CD4-positive, alpha-beta T cell (primary cell): Measurements from ENCODE around the gene IFNAR1. TPM values are rescaled to one million over a fixed set of nuclear protein-coding genes. Genes with fewer than 3 reads are reported as not detected.

Experiments used
- ATAC-seq: fragments of 200-7000 bp; cut with Tn5 transposase; one replicate; pipeline ENCODE4 v1.10.0; 2022; ENCODE audit warnings: mild to moderate bottlenecking; ENCODE audit not compliant: poor library complexity
- CTCF ChIA-PET: fragments of 350-600 bp; sonication (Branson Sonifier 250); formaldehyde crosslinking; loops from one replicate; lab custom pipeline; 2021; ENCODE audit warnings: antibody characterized with exemption, inconsistent platforms; lab: Charles Lee
- POLR2A ChIA-PET: fragments of 350-600 bp; sonication (Branson Sonifier 250); formaldehyde crosslinking; loops from one replicate; lab custom pipeline; 2021; ENCODE audit warnings: antibody characterized with exemption, inconsistent platforms; lab: Charles Lee
- DNase-seq, 14 experiments: peaks; one replicate each; pipeline ENCODE4 v3.0.0-alpha.2; 2013 to 2020; ENCODE audit warnings: mixed read lengths in 2 of 14
- H3K27ac ChIP-seq, 2 donors: one replicate each; pipeline versions ENCODE4 v1.5.1 to v1.7.0; 2013; ENCODE audit warnings: low read length in 2 of 2, low read depth in 1 of 2, mild to moderate bottlenecking in 1 of 2
- H3K27me3 ChIP-seq, 2 experiments: 1 replicate in 1 of 2; 2 replicates in 1 of 2; pipeline versions ENCODE4 v1.6.1 to v1.7.0; 2013; ENCODE audit warnings: low read length in 2 of 2, control low read depth in 1 of 2, mild to moderate bottlenecking in 1 of 2, moderate library complexity in 1 of 2; ENCODE audit not compliant: insufficient read depth in 2 of 2, control insufficient read depth in 1 of 2
- H3K36me3 ChIP-seq: one replicate; pipeline ENCODE4 v1.6.1; 2013; ENCODE audit warnings: low read length, control low read depth; ENCODE audit not compliant: insufficient read depth
- H3K4me1 ChIP-seq: one replicate; pipeline ENCODE4 v1.6.1; 2013; ENCODE audit warnings: low read length, control low read depth; ENCODE audit not compliant: insufficient read depth
- H3K4me3 ChIP-seq: one replicate; pipeline ENCODE4 v1.5.1; 2013; ENCODE audit warnings: mild to moderate bottlenecking, low read length, moderate library complexity
- H3K9me3 ChIP-seq, 2 experiments: 1 replicate in 1 of 2; 2 replicates in 1 of 2; pipeline versions ENCODE4 v1.6.1 to v1.7.0; 2013; ENCODE audit warnings: low read length in 2 of 2, mild to moderate bottlenecking in 2 of 2, control low read depth in 1 of 2, moderate library complexity in 1 of 2; ENCODE audit not compliant: control insufficient read depth in 1 of 2, insufficient read depth in 1 of 2
- H3K27ac Mint-ChIP-seq: one replicate; pipeline ENCODE4 v1.8.0; 2020; ENCODE audit warnings: mixed read lengths
- H3K27me3 Mint-ChIP-seq: one replicate; pipeline ENCODE4 v1.8.0; 2021; ENCODE audit warnings: mixed read lengths
- H3K36me3 Mint-ChIP-seq: one replicate; pipeline ENCODE4 v1.8.0; 2021; ENCODE audit warnings: low read depth, mixed read lengths
- H3K4me1 Mint-ChIP-seq: one replicate; pipeline ENCODE4 v1.8.0; 2021; ENCODE audit warnings: low read depth, mixed read lengths
- H3K4me3 Mint-ChIP-seq: one replicate; pipeline ENCODE4 v1.8.0; 2020; ENCODE audit warnings: mild to moderate bottlenecking, mixed read lengths
- H3K9me3 Mint-ChIP-seq: one replicate; pipeline ENCODE4 v1.8.0; 2020; ENCODE audit warnings: mixed read lengths
- intact Hi-C, 2 experiments: fragments of 100-400 bp; cut with DNase I in 1 of 2; cut with micrococcal nuclease in 1 of 2; formaldehyde crosslinking; loops; one replicate each; pipeline versions ENCODE4 v1.15.1 to v1.9.0; 2023 to 2025; cut with DNase I, micrococcal nuclease
- total RNA-seq, 174 experiments: library from RNA in 2 of 174; stranded (reverse) in 2 of 174; gene quantifications; one replicate each; pipeline ENCODE4 v1.2.3 and lab custom pipeline; 2021 to 2026
- TF ChIP-seq, protein P1 (sequence below): fragments of 200-600 bp; IDR thresholded peaks from one replicate; pipeline ENCODE4 v1.8.0; 2022; ENCODE audit warnings: antibody characterized with exemption, mild to moderate bottlenecking

IFNAR1 gene
- total RNA-seq, 2 experiments from 2014 or later, result 20.4 to 26.8 TPM

DNA sequence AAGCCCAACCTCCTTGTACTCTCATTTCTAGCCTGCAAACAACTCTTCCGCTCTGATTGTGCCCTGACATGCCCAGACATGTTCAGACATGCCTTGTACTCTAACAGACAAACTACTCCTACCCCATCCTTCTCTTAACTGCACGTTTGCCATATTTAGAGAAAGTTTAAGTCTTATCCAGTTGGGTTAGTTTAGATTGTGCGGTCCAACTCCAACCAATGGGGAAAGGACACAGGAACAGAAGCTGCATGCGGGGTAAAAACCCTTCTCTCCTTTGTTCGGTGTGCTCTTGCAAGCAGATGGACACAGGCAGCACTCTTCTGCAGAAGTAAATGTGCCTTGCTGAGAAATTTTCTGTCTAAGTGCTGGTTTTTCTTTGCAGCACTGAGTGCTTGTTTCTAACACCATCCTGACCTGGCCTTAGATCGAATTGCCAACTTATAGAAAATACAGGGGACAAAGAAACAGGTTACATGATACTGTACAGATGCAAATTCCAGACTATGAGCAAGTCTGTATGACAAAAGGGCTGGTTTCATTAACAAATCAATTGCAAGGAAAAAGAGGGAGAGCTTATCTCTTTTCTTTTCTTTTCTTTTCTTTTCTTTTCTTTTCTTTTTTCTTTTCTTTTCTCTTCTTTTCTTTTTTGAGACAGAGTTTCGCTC lies 42.7 kb downstream of the IFNAR1 start:
- no peak overlapping the region for H3K27ac Mint-ChIP-seq
- ATAC-seq, result no peak
- TF ChIP-seq, protein P1, sequence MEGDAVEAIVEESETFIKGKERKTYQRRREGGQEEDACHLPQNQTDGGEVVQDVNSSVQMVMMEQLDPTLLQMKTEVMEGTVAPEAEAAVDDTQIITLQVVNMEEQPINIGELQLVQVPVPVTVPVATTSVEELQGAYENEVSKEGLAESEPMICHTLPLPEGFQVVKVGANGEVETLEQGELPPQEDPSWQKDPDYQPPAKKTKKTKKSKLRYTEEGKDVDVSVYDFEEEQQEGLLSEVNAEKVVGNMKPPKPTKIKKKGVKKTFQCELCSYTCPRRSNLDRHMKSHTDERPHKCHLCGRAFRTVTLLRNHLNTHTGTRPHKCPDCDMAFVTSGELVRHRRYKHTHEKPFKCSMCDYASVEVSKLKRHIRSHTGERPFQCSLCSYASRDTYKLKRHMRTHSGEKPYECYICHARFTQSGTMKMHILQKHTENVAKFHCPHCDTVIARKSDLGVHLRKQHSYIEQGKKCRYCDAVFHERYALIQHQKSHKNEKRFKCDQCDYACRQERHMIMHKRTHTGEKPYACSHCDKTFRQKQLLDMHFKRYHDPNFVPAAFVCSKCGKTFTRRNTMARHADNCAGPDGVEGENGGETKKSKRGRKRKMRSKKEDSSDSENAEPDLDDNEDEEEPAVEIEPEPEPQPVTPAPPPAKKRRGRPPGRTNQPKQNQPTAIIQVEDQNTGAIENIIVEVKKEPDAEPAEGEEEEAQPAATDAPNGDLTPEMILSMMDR, result no peak
- Histone ChIP-seq H3K27me3 (no peaks in the 10 kb centered on the region), H3K4me3 (no peak overlapping the region), H3K9me3 (peaks cover 21 to 25% of the 10 kb centered on the region in 2 experiments), H3K4me1 (peaks cover 3% of the 10 kb centered on the region), H3K36me3 (no peaks in the 10 kb centered on the region), H3K27ac (no peak overlapping the region)
- CTCF ChIA-PET, result no interaction called here
- POLR2A ChIA-PET, result interaction anchor here (0.7 kb wide), 1 partner anchor 42 kb away, joined by 3 read pairs; no protein-coding TSS in a partner anchor
- peaks cover 4% of the 10 kb centered on the region for H3K36me3 Mint-ChIP-seq
- no peak for DNase-seq
- no peaks in the 10 kb centered on the region for H3K27me3 Mint-ChIP-seq
- H3K9me3 Mint-ChIP-seq, result peaks cover 5% of the 10 kb centered on the region
- no peak overlapping the region for H3K4me3 Mint-ChIP-seq
- intact Hi-C loops, result loop anchor here in 1 of 2 experiments (10.0 kb wide), 1 partner anchor 133 kb away; no protein-coding TSS in a partner anchor
- peaks cover 5% of the 10 kb centered on the region for H3K4me1 Mint-ChIP-seq

DNA sequence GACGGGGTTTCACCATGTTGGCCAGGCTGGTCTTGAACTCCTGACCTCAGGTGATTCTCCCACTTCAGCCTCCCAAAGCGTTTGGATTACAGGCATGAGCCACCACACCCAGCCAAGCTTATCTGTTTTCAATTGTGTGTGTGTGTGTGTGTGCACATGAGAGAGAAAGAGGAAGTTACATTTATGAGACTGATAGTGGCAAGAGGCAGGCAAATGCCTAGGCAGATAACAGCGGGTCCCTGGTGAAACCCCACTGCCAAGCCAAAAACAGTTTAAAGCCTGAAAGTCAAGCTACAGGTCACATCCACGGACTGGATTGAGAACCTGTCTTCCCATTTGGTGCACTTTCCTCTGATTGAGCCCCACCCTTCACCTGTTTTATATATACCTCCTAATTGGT lies 43.4 kb downstream of the IFNAR1 start:
- Histone ChIP-seq H3K27me3 (no peaks in the 10 kb centered on the region), H3K36me3 (no peaks in the 10 kb centered on the region), H3K4me1 (no peaks in the 10 kb centered on the region), H3K4me3 (no peak overlapping the region), H3K27ac (no peak overlapping the region), H3K9me3 (peaks cover 21 to 25% of the 10 kb centered on the region in 2 experiments)
- no peaks in the 10 kb centered on the region for H3K4me1 Mint-ChIP-seq
- TF ChIP-seq, protein P1, result no peak
- DNase-seq (no peak), ATAC-seq (no peak)
- ChIA-PET CTCF (no interaction called here), POLR2A (no interaction called here)
- intact Hi-C loops, result loop anchor here in 1 of 2 experiments (10.0 kb wide), 1 partner anchor 133 kb away; no protein-coding TSS in a partner anchor
- H3K36me3 Mint-ChIP-seq, result peaks cover 4% of the 10 kb centered on the region
- no peak overlapping the region for H3K27ac Mint-ChIP-seq
- H3K27me3 Mint-ChIP-seq, result no peaks in the 10 kb centered on the region
- H3K4me3 Mint-ChIP-seq, result no peak overlapping the region
- peaks cover 5% of the 10 kb centered on the region for H3K9me3 Mint-ChIP-seq

- intact Hi-C loops, result loop anchor here in 1 of 2 experiments (10.0 kb wide), 1 partner anchor 134 kb away; no protein-coding TSS in a partner anchor
- H3K36me3 Mint-ChIP-seq, result peaks cover 4% of the 10 kb centered on the region
- peaks cover 21 to 25% of the 10 kb centered on the region in 2 experiments for H3K9me3 ChIP-seq
- H3K36me3 ChIP-seq, result no peaks in the 10 kb centered on the region
- peaks cover 5% of the 10 kb centered on the region for H3K9me3 Mint-ChIP-seq
- no peak for DNase-seq
- no peak for ATAC-seq
- POLR2A ChIA-PET, result no interaction called here
- CTCF ChIA-PET, result interaction anchor here (0.6 kb wide), 1 partner anchor 21 kb away, joined by 3 read pairs; no protein-coding TSS in a partner anchor
- no peak overlapping the region for H3K27ac Mint-ChIP-seq
- no peaks in the 10 kb centered on the region for H3K27me3 Mint-ChIP-seq
- H3K4me1 ChIP-seq, result peaks cover 4% of the 10 kb centered on the region
- no peak overlapping the region for H3K4me3 ChIP-seq
- H3K27ac ChIP-seq, result no peak overlapping the region
- no peaks in the 10 kb centered on the region for H3K27me3 ChIP-seq
- H3K4me3 Mint-ChIP-seq, result no peak overlapping the region
- no peaks in the 10 kb centered on the region for H3K4me1 Mint-ChIP-seq
- TF ChIP-seq, protein P1, result no peak
Measured at GRCh38 chr21:33368576-33368975, 43.8 kb downstream of the IFNAR1 start.
